PFSK-1 (cell line): ENCODE data around the gene GMCL2.

Experiments used
- FOXP2 ChIP-seq: optimal IDR thresholded peaks from 2 replicates; pipeline ENCODE3; 2011; ENCODE audit warnings: borderline replicate concordance, control low read depth, inconsistent platforms; ENCODE audit not compliant: insufficient read depth; ENCODE audit errors: extremely low read length, extremely low read depth
- POLR2AphosphoS5 ChIP-seq: IDR thresholded peaks from 2 replicates; pipeline ENCODE4 v1.6.1; 2012; ENCODE audit warnings: low read depth, mild to moderate bottlenecking, control low read depth, low read length, moderate library complexity
- SIN3A ChIP-seq: IDR thresholded peaks from 2 replicates; pipeline ENCODE4 v1.6.1; 2012; ENCODE audit warnings: mild to moderate bottlenecking, low read length, moderate library complexity, borderline replicate concordance; ENCODE audit not compliant: insufficient read depth

DNA sequence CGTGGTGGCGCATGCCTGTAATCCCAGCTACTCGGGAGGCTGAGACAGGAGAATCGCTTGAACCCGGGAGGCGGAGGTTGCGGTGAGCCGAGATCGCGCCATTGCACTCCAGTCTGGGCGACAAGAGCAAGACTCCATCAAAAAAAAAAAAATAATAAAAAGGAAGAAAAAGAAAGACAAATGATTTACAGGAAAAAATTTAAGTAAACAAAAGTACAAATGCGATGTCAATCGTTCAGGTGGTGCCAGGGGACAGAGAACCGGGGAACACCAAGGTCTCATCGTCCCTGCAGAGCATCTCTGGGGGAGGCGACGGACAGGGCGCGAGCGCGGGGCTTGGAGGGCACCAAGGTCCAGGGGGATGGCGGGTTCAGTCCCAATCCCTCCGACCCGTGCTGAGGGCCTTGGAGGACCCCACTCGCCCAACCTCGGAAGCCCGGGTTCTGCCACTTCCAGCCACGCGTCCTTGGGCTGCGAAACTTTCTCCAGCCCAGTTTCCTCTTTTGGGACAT is 16.6 kb upstream of the GMCL2 start:
- TF ChIP-seq POLR2AphosphoS5: no peak
- TF ChIP-seq SIN3A: no peak
- TF ChIP-seq FOXP2: no peak
